HEK293T (cell line): ENCODE results near the gene PLEKHA6.

Experiments
- CTCF ChIA-PET: fragments of 350-600 bp; formaldehyde crosslinking; extraction: SDS; loops from one replicate; lab custom pipeline; 2021; ENCODE audit warnings: antibody characterized with exemption, inconsistent platforms; lab: Yijun Ruan, JAX
- POLR2A ChIA-PET: fragments of 350-600 bp; formaldehyde crosslinking; extraction: SDS; loops from one replicate; lab custom pipeline; 2020; ENCODE audit warnings: antibody characterized with exemption, inconsistent platforms; lab: Yijun Ruan, JAX
- DNase-seq: peaks from one replicate; pipeline ENCODE4 v3.0.0; 2012; ENCODE audit warnings: mixed read lengths; ENCODE audit errors: extremely low spot score
- ARNT ChIP-seq: fragments of 450-650 bp; IDR thresholded peaks from 2 replicates; pipeline ENCODE4 v1.6.1; 2017; ENCODE audit warnings: mild to moderate bottlenecking
- BHLHE40 ChIP-seq: fragments of 450-650 bp; IDR thresholded peaks from 2 replicates; pipeline ENCODE4 v1.6.1; 2016; ENCODE audit warnings: mild to moderate bottlenecking, moderate library complexity, borderline replicate concordance
- CTBP1 ChIP-seq: fragments of 450-650 bp; IDR thresholded peaks from 2 replicates; pipeline ENCODE4 v1.6.1; 2016; ENCODE audit warnings: borderline replicate concordance
- ELF4 ChIP-seq: fragments of 450-650 bp; IDR thresholded peaks from 2 replicates; pipeline ENCODE4 v1.6.1; 2017; ENCODE audit warnings: antibody characterized with exemption
- FOXA1 ChIP-seq: fragments of 450-650 bp; IDR thresholded peaks from 2 replicates; pipeline ENCODE4 v1.6.1; 2016; ENCODE audit warnings: mild to moderate bottlenecking
- FOXK2 ChIP-seq: fragments of 450-650 bp; IDR thresholded peaks from 2 replicates; pipeline ENCODE4 v1.6.1; 2016; ENCODE audit warnings: mild to moderate bottlenecking
- FOXM1 ChIP-seq: fragments of 450-650 bp; IDR thresholded peaks from 2 replicates; pipeline ENCODE4 v1.6.1; 2017; ENCODE audit warnings: mild to moderate bottlenecking, borderline replicate concordance
- HDGF ChIP-seq: fragments of 450-650 bp; IDR thresholded peaks from 2 replicates; pipeline ENCODE4 v1.6.1; 2017; ENCODE audit warnings: antibody characterized with exemption, borderline replicate concordance
- L3MBTL2 ChIP-seq: fragments of 450-650 bp; conservative IDR thresholded peaks from 2 replicates; pipeline ENCODE4 v1.6.1; 2016; ENCODE audit warnings: mild to moderate bottlenecking
- LEF1 ChIP-seq: fragments of 450-650 bp; IDR thresholded peaks from 2 replicates; pipeline ENCODE4 v1.6.1; 2017; ENCODE audit warnings: mild to moderate bottlenecking, borderline replicate concordance
- NFRKB ChIP-seq: fragments of 450-650 bp; IDR thresholded peaks from 2 replicates; pipeline ENCODE4 v1.6.1; 2016; ENCODE audit warnings: mild to moderate bottlenecking, moderate library complexity
- PKNOX1 ChIP-seq: fragments of 450-650 bp; IDR thresholded peaks from 2 replicates; pipeline ENCODE4 v1.6.1; 2016
- SP1 ChIP-seq: fragments of 450-650 bp; IDR thresholded peaks from 2 replicates; pipeline ENCODE4 v1.6.1; 2017
- SUZ12 ChIP-seq: fragments of 450-650 bp; IDR thresholded peaks from 2 replicates; pipeline ENCODE4 v1.6.1; 2016; ENCODE audit warnings: mild to moderate bottlenecking
- TARDBP ChIP-seq: fragments of 450-650 bp; IDR thresholded peaks from 2 replicates; pipeline ENCODE4 v1.6.1; 2016
- ZNF384 ChIP-seq: fragments of 450-650 bp; IDR thresholded peaks from 2 replicates; pipeline ENCODE4 v1.6.1; 2016

Gene PLEKHA6, protein sequence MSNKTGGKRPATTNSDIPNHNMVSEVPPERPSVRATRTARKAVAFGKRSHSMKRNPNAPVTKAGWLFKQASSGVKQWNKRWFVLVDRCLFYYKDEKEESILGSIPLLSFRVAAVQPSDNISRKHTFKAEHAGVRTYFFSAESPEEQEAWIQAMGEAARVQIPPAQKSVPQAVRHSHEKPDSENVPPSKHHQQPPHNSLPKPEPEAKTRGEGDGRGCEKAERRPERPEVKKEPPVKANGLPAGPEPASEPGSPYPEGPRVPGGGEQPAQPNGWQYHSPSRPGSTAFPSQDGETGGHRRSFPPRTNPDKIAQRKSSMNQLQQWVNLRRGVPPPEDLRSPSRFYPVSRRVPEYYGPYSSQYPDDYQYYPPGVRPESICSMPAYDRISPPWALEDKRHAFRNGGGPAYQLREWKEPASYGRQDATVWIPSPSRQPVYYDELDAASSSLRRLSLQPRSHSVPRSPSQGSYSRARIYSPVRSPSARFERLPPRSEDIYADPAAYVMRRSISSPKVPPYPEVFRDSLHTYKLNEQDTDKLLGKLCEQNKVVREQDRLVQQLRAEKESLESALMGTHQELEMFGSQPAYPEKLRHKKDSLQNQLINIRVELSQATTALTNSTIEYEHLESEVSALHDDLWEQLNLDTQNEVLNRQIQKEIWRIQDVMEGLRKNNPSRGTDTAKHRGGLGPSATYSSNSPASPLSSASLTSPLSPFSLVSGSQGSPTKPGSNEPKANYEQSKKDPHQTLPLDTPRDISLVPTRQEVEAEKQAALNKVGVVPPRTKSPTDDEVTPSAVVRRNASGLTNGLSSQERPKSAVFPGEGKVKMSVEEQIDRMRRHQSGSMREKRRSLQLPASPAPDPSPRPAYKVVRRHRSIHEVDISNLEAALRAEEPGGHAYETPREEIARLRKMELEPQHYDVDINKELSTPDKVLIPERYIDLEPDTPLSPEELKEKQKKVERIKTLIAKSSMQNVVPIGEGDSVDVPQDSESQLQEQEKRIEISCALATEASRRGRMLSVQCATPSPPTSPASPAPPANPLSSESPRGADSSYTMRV

DNA sequence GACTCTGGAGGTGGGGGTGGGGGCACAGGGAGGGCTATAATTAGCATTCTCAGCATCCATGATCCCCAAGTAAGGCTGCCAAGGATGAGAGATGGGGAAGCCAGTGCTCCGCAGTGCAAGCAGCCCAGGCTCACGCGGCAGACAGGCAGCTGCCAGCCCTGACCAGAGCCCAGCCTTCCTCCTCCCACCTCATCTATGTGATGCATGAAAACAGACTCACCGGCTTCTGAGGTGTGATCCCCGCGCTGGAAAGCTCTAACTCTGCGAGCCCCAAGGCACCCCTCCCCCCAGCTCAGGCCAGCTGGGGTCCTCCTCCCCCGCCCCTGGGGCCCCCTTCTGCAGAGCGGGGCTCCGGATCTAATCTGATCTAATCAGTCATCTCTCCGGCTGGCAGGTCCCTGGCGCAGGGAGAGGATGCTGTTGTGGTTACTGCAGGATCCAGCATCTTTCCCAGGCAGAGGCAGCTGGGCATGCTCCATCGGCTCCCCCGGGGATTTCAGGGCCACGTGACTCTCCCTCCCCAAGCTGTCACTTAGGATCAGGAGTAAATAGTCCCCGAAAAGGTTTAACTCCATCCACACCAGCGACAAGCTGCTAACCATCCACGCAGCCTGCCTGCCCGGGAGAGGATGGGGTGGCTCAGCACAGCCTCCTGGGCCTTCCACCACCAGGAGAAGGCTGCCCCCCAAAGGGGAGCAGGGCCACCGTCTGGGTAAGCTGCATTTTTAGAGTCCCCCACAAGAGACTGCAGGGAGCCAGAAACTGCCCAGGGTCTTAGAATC, at the start of gene PLEKHA6:
Gene PLEKHA6 (minus strand): TSS at position 456 of the 782 bp plus-strand sequence. CDS start 86,202 bp downstream, outside the sequence.
- TF ChIP-seq PKNOX1 = no peak
- TF ChIP-seq L3MBTL2 = no peak
- TF ChIP-seq FOXK2 = no peak
- no peak for TF ChIP-seq FOXM1
- no peak for TF ChIP-seq CTBP1
- no peak for TF ChIP-seq ARNT
- TF ChIP-seq NFRKB = no peak
- no peak for TF ChIP-seq HDGF
- TF ChIP-seq LEF1 = no peak
- TF ChIP-seq SUZ12 = no peak
- TF ChIP-seq FOXA1 = no peak
- TF ChIP-seq TARDBP = no peak
- TF ChIP-seq ELF4 = no peak
- TF ChIP-seq SP1 = no peak
- TF ChIP-seq ZNF384 = no peak
- no peak for TF ChIP-seq BHLHE40
- DNase-seq = no peak
- ChIA-PET CTCF (interaction anchor here (0.6 to 1.9 kb wide), 6 partner anchors 10 to 106 kb away, joined by 3 to 7 read pairs (median 3); no protein-coding TSS in a partner anchor), POLR2A (interaction anchor here (1.1 to 2.6 kb wide), 2 partner anchors 193 to 208 kb away, joined by 3 to 9 read pairs; partner anchors contain the start of gene ETNK2)

GRCh38 chr1:204409123-204409522, 49.4 kb upstream of the PLEKHA6 start:
- ChIA-PET CTCF (interaction anchor here (0.7 to 3.3 kb wide), 2 partner anchors 10 to 200 kb away, joined by 3 to 22 read pairs; no protein-coding TSS in a partner anchor), POLR2A (interaction anchor here (1.2 to 2.6 kb wide), 3 partner anchors 85 to 107 kb away, joined by 3 to 8 read pairs (median 8); partner anchors contain the start of gene MDM4)
- no peak for DNase-seq
- no peak for TF ChIP-seq ZNF384
- TF ChIP-seq SP1 = no peak
- TF ChIP-seq FOXM1 = no peak
- TF ChIP-seq FOXA1 = no peak
- TF ChIP-seq ARNT = no peak

GRCh38 chr1:204408602-204409001, 48.9 kb upstream of the PLEKHA6 start:
- POLR2A ChIA-PET = interaction anchor here (2.6 kb wide), 1 partner anchor 108 kb away, joined by 8 read pairs; the partner anchor contains the start of gene MDM4
- CTCF ChIA-PET = interaction anchor here (3.3 kb wide), 1 partner anchor 10 kb away, joined by 22 read pairs; no protein-coding TSS in a partner anchor
- TF ChIP-seq NFRKB (no peak), FOXK2 (no peak), HDGF (no peak), TARDBP (no peak), CTBP1 (no peak), LEF1 (no peak), ELF4 (no peak), ARNT (no peak), FOXA1 (no peak), SUZ12 (no peak), ZNF384 (no peak), PKNOX1 (no peak)
- DNase-seq = no peak

DNA sequence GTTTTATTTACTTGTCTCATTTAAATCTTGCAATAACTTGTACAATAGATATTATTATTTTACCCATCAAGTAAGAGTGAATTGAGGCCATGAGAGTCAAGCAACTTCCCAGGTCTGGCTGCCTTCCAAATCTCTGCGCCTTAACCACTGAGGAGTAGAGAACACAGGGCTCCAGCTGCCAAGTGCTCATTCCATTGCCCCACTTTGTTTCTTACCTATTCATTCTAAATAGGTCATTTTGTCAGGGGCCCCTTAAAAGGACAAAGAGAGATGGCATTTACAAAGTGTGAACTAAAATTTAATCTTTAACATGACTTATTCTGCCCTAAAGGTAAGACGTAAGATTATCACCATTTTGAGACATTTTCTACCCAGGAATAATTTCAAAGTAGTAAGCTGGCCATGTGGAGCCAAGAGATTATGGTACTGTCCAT, 48.4 kb upstream of the PLEKHA6 start:
- no peak for DNase-seq
- CTCF ChIA-PET = interaction anchor here (1.3 to 3.3 kb wide), 2 partner anchors 9 to 246 kb away, joined by 3 to 22 read pairs; no protein-coding TSS in a partner anchor

GRCh38 chr1:204407295-204407971, 47.7 kb upstream of the PLEKHA6 start:
- TF ChIP-seq PKNOX1 (peak; percentile 43; the same call in 1 of the 2 replicates), BHLHE40 (no peak)
- CTCF ChIA-PET = interaction anchor here (1.3 to 3.3 kb wide), 2 partner anchors 9 to 245 kb away, joined by 3 to 22 read pairs; no protein-coding TSS in a partner anchor
- DNase-seq = no peak
- POLR2A ChIA-PET = no interaction called here

More for the DNA sequence above, 48.4 kb upstream of the PLEKHA6 start:
- no peak for TF ChIP-seq NFRKB
- POLR2A ChIA-PET = interaction anchor here (2.6 kb wide), 1 partner anchor 108 kb away, joined by 8 read pairs; the partner anchor contains the start of gene MDM4
